Measurements from ENCODE around the gene THAP12. TPM values are rescaled to one million over a fixed set of nuclear protein-coding genes. Genes with fewer than 3 reads are reported as not detected.

Gene THAP12
- total and polyA plus RNA-seq, 10 of the 15 experiments (the other 5 are each of a cell fraction or from before 2014, with no cell fraction given), result 12.6 to 45.6 (median 22.3) TPM

GRCh38 chr11:76361776-76362175 is 19.2 kb downstream of the THAP12 start (continued):
- no peak for TF ChIP-seq NKRF (conservative IDR thresholded peaks at IDR 0.05)
- no peak for TF ChIP-seq NFYB (IDR thresholded peaks at IDR 0.05; ENCODE audit: insufficient read depth, low read depth, low read length)

- intact Hi-C loops (cut with micrococcal nuclease; ENCODE audit: unreplicated experiment) (no loop called here), in situ Hi-C loops (cut with MboI) (no loop called here)
- H3K36me3 ChIP-seq (ENCODE audit: control insufficient read depth in 2 of 2, insufficient read depth in 2 of 2, low read length in 1 of 2), result peaks cover 0 to 2% of the 10 kb centered on the region in 2 experiments; a peak in 2 of 4 replicates
- ATAC-seq, result no peak
- RAD21 ChIA-PET (ENCODE audit: unreplicated experiment), result no interaction called here
- no peak overlapping the region for H3K4me3 ChIP-seq
- H3K27me3 ChIP-seq (replicated peaks in 1 of 2; ENCODE audit: control insufficient read depth in 2 of 2, insufficient read depth in 2 of 2, low read length in 1 of 2), result no peaks in the 10 kb centered on the region
- no peaks in the 10 kb centered on the region for H3K4me1 ChIP-seq (ENCODE audit: control insufficient read depth, insufficient read depth, low read length)
- POLR2A ChIA-PET, result no interaction called here
- TF ChIP-seq ZNF687 (IDR thresholded peaks at IDR 0.05) (no peak), SRF (IDR thresholded peaks at IDR 0.05; ENCODE audit: low read depth in 2 of 2, low read length in 2 of 2) (no peak), MTA2 (IDR thresholded peaks at IDR 0.05; ENCODE audit: low read depth) (no peak), EED (IDR thresholded peaks at IDR 0.05; ENCODE audit: low read depth) (no peak), ZNF24 (IDR thresholded peaks at IDR 0.05) (no peak), TCF7 (IDR thresholded peaks at IDR 0.05; ENCODE audit: borderline replicate concordance) (no peak)
- no peaks in the 10 kb centered on the region for H4K20me1 ChIP-seq (ENCODE audit: control insufficient read depth, insufficient read depth)
- no peak for FAIRE-seq
- H2AFZ ChIP-seq (ENCODE audit: control insufficient read depth, low read depth, low read length), result no peak overlapping the region
- H3K79me2 ChIP-seq (ENCODE audit: control insufficient read depth, insufficient read depth, low read length), result no peaks in the 10 kb centered on the region; the same call in 1 of the 2 replicates
- H3K4me2 ChIP-seq (ENCODE audit: control insufficient read depth, insufficient read depth), result no peak overlapping the region
- no peaks in the 10 kb centered on the region for H3K9me3 ChIP-seq (replicated peaks; ENCODE audit: control insufficient read depth, insufficient read depth, low read length)
- DNase-seq (ENCODE audit: low read depth, low spot score), result no peak
- BruUV-seq (replicated peaks), result no TSS peak
- CTCF ChIA-PET, result interaction anchor here (0.6 to 0.9 kb wide), 3 partner anchors 14 to 452 kb away, joined by 3 read pairs; no protein-coding TSS in a partner anchor
- no peak overlapping the region for H3K9ac ChIP-seq (ENCODE audit: control insufficient read depth, insufficient read depth, low read length)
- SMC1A ChIA-PET (ENCODE audit: uncharacterized antibody, unreplicated experiment), result no interaction called here
- no peak overlapping the region for H3K27ac ChIP-seq (ENCODE audit: control insufficient read depth, insufficient read depth)
Measured at GRCh38 chr11:76361374-76361773, 19.6 kb downstream of the THAP12 start.

Measured in GM12878 (cell line).